GM12878 (cell line): Measurements from ENCODE around the gene TAB2. TPM values are rescaled to one million over a fixed set of nuclear protein-coding genes. Genes with fewer than 3 reads are reported as not detected.

Experiments
- ATAC-seq: fragments of 200-7000 bp; cut with Tn5 transposase; 3 replicates; pipeline ENCODE4 v1.9.1; 2020; ENCODE audit warnings: mild to moderate bottlenecking, moderate library complexity
- BruUV-seq: library from RNA; stranded (reverse); fragments of 400-500 nt; replicated peaks from 2 replicates; lab custom pipeline; 2021; lab: Mats Ljungman, UMichigan
- CTCF ChIA-PET: fragments of 300-600 bp; sonication (Branson Sonifier 250); formaldehyde crosslinking; extraction: SDS; loops from one replicate; lab custom pipeline; 2021; ENCODE audit warnings: inconsistent platforms; lab: Yijun Ruan, JAX
- POLR2A ChIA-PET: fragments of 350-600 bp; formaldehyde crosslinking; extraction: SDS; loops from one replicate; lab custom pipeline; 2021; ENCODE audit warnings: inconsistent platforms; lab: Charles Lee
- RAD21 ChIA-PET: fragments of 300-600 bp; sonication (Branson Sonifier 250); formaldehyde crosslinking; loops from one replicate; lab custom pipeline; 2023; ENCODE audit warnings: antibody characterized with exemption; ENCODE audit not compliant: unreplicated experiment; lab: Charles Lee
- SMC1A ChIA-PET: fragments of 300-600 bp; sonication (Branson Sonifier 250); formaldehyde crosslinking; loops from one replicate; lab custom pipeline; 2023; ENCODE audit not compliant: unreplicated experiment, uncharacterized antibody; lab: Charles Lee
- DNase-seq: peaks from one replicate; pipeline ENCODE4 v3.0.0-alpha.2; 2011; ENCODE audit warnings: low read depth, low spot score
- FAIRE-seq: peaks from 3 replicates; lab custom pipeline; 2011; peaks lifted over from hg19 to GRCh38; lab: Jason Lieb, UNC
- H2AFZ ChIP-seq: 2 replicates; pipeline ENCODE4 v1.6.0; 2011; ENCODE audit warnings: low read depth, low read length, control low read depth; ENCODE audit not compliant: control insufficient read depth
- H3K27ac ChIP-seq: 2 replicates; pipeline ENCODE4 v1.5.1; 2011; ENCODE audit warnings: control low read depth; ENCODE audit not compliant: control insufficient read depth, insufficient read depth
- H3K27me3 ChIP-seq, 2 experiments: replicated peaks in 1 of 2; 2 replicates each; pipeline versions ENCODE4 v1.6.0 to v1.6.1; 2011; ENCODE audit warnings: low read length in 1 of 2; ENCODE audit not compliant: control insufficient read depth in 2 of 2, insufficient read depth in 2 of 2
- H3K36me3 ChIP-seq, 2 experiments: 2 replicates each; pipeline ENCODE4 v1.5.1; 2011; ENCODE audit warnings: low read length in 1 of 2; ENCODE audit not compliant: control insufficient read depth in 2 of 2, insufficient read depth in 2 of 2
- H3K4me1 ChIP-seq: 2 replicates; pipeline ENCODE4 v1.6.1; 2011; ENCODE audit warnings: mild to moderate bottlenecking, low read length, moderate library complexity, mixed read lengths; ENCODE audit not compliant: control insufficient read depth, insufficient read depth
- H3K4me2 ChIP-seq: 2 replicates; pipeline ENCODE4 v1.6.0; 2011; ENCODE audit warnings: control low read depth; ENCODE audit not compliant: control insufficient read depth, insufficient read depth
- H3K4me3 ChIP-seq: fragments of 200-600 bp; sonication (generic); 2 replicates; pipeline ENCODE4 v1.5.1; 2016
- H3K79me2 ChIP-seq: 2 replicates; pipeline ENCODE4 v1.6.0; 2011; ENCODE audit warnings: low read length; ENCODE audit not compliant: control insufficient read depth, insufficient read depth
- H3K9ac ChIP-seq: 2 replicates; pipeline ENCODE4 v1.8.0; 2011; ENCODE audit warnings: low read length, control low read depth, mixed read lengths; ENCODE audit not compliant: control insufficient read depth, insufficient read depth
- H3K9me3 ChIP-seq: replicated peaks from 3 replicates; pipeline ENCODE4 v1.5.1; 2011; ENCODE audit warnings: mild to moderate bottlenecking, low read length; ENCODE audit not compliant: control insufficient read depth, insufficient read depth
- H4K20me1 ChIP-seq: 2 replicates; pipeline ENCODE4 v1.6.0; 2011; ENCODE audit not compliant: control insufficient read depth, insufficient read depth
- ATF3 ChIP-seq: IDR thresholded peaks from 2 replicates; pipeline ENCODE4 v1.6.1; 2011; ENCODE audit warnings: low read depth, mild to moderate bottlenecking, low read length, moderate library complexity, borderline replicate concordance; ENCODE audit errors: extremely low read depth
- E2F4 ChIP-seq: IDR thresholded peaks from 2 replicates; pipeline ENCODE4 v1.6.1; 2012; ENCODE audit warnings: low read depth, low read length, improper control_type of control experiment
- EED ChIP-seq: sonication (generic); IDR thresholded peaks from 2 replicates; pipeline ENCODE4 v1.6.1; 2016; ENCODE audit warnings: antibody characterized with exemption, low read depth
- EGR1 ChIP-seq, 2 experiments: IDR thresholded peaks; 1 replicate in 1 of 2; 2 replicates in 1 of 2; pipeline ENCODE4 v1.6.1; 2011 to 2012; ENCODE audit warnings: low read depth in 2 of 2, low read length in 2 of 2, borderline replicate concordance in 1 of 2, mild to moderate bottlenecking in 1 of 2, moderate library complexity in 1 of 2
- ETV6 ChIP-seq, 2 experiments: fragments of 450-650 bp in 1 of 2; IDR thresholded peaks in 1 of 2; conservative IDR thresholded peaks in 1 of 2; 2 replicates each; pipeline ENCODE4 v1.6.1; 2014; ENCODE audit warnings: antibody characterized with exemption in 1 of 2, borderline replicate concordance in 1 of 2, low read depth in 1 of 2, mild to moderate bottlenecking in 1 of 2, moderate library complexity in 1 of 2
- IKZF1 ChIP-seq: fragments of 450-650 bp; conservative IDR thresholded peaks from 2 replicates; pipeline ENCODE4 v1.6.1; 2017; ENCODE audit warnings: antibody characterized with exemption, mild to moderate bottlenecking
- NKRF ChIP-seq: fragments of 450-650 bp; conservative IDR thresholded peaks from 2 replicates; pipeline ENCODE4 v1.6.1; 2017; ENCODE audit warnings: mild to moderate bottlenecking, moderate library complexity
- NRF1 ChIP-seq: conservative IDR thresholded peaks from 2 replicates; pipeline ENCODE4 v1.6.1; 2011; ENCODE audit warnings: mild to moderate bottlenecking, low read depth, low read length, improper control_type of control experiment
- PAX8 ChIP-seq: fragments of 450-650 bp; IDR thresholded peaks from 2 replicates; pipeline ENCODE4 v1.6.1; 2017; ENCODE audit warnings: mild to moderate bottlenecking, moderate library complexity
- RELB ChIP-seq: fragments of 450-650 bp; IDR thresholded peaks from 2 replicates; pipeline ENCODE4 v1.6.1; 2017; ENCODE audit warnings: low read depth, mild to moderate bottlenecking, moderate library complexity
- WGBS: methylation state at CpG from one replicate; pipeline ENCODE4 v1.1.6; 2016; ENCODE audit warnings: low lambda C conversion rate; ENCODE audit not compliant: insufficient replicate concordance, insufficient coverage; ENCODE audit errors: missing lambda C conversion rate; 5-methylcytosine and 5-hydroxymethylcytosine counted together
- in situ Hi-C: fragments of 300-500 bp; cut with MboI; formaldehyde crosslinking; loops from 9 replicates; pipeline ENCODE4 v1.14.3; 2018; ENCODE audit warnings: mixed read lengths
- intact Hi-C: fragments of 100-400 bp; cut with micrococcal nuclease; formaldehyde crosslinking; loops from one replicate; pipeline ENCODE4 v1.14.2; 2022; ENCODE audit not compliant: unreplicated experiment
- polyA plus RNA-seq, 11 experiments: library from polyadenylated mRNA; depleted of rRNA in 4 of 11; unstranded in 6 of 11; stranded (reverse) in 5 of 11; fragments of >200 nt; fragmentation: Nextera tagmentation in 4 of 11; fragmentation: Illumina TruSeq in 1 of 11; extraction: Ambion mirVana in 4 of 11; extraction: Trizol in 1 of 11; gene quantifications; 1 replicate in 1 of 11; 2 replicates in 10 of 11; pipeline versions ENCODE4 v1.2.1 to v1.2.3, GENCODE V29; 2011 to 2016; ENCODE audit warnings: inconsistent platforms in 2 of 11, missing spikeins in 2 of 11, low read depth in 1 of 11
- total RNA-seq, 4 experiments: library from RNA; depleted of rRNA in 3 of 4; stranded (reverse); fragments of >200 nt in 3 of 4; fragmentation: Illumina TruSeq in 1 of 4; extraction: Trizol in 1 of 4; gene quantifications; 2 replicates each; pipeline versions ENCODE4 v1.2.1 to v1.2.3, GENCODE V29; 2013 to 2021

The TAB2 gene
- total and polyA plus RNA-seq, 10 of the 15 experiments (the other 5 are each of a cell fraction or from before 2014, with no cell fraction given): 8.9 to 66.3 (median 23.0) TPM

- SMC1A ChIA-PET: interaction anchor here (0.8 to 2.4 kb wide), 9 partner anchors 13 to 120 kb away, joined by 3 to 5 read pairs (median 4); no protein-coding TSS in a partner anchor
- Histone ChIP-seq H3K9me3 (no peaks in the 10 kb centered on the region), H3K4me1 (no peaks in the 10 kb centered on the region), H2AFZ (no peak overlapping the region)
- WGBS: 85% methylated on average over 1 of the region's 1 CpG
- intact Hi-C loops: no loop called here
- FAIRE-seq: no peak
- CTCF ChIA-PET: interaction anchor here (0.7 to 1.2 kb wide), 5 partner anchors 21 to 131 kb away, joined by 3 to 6 read pairs (median 4); no protein-coding TSS in a partner anchor
- TF ChIP-seq NKRF (no peak), IKZF1 (no peak), RELB (no peak), ATF3 (no peak), ETV6 (conservative IDR thresholded peaks at IDR 0.05 in 1 of 2, IDR thresholded peaks at IDR 0.05 in 1 of 2; ENCODE audit: borderline replicate concordance in 1 of 2, low read depth in 1 of 2) (no peak), E2F4 (no peak), EGR1 (IDR thresholded peaks at IDR 0.05; ENCODE audit: borderline replicate concordance in 1 of 2, low read depth in 2 of 2, low read length in 2 of 2) (no peak), NRF1 (no peak), EED (no peak), PAX8 (no peak)
- TF ChIP-seq, all 136 proteins: peak for 0
- Histone ChIP-seq H4K20me1 (no peaks in the 10 kb centered on the region), H3K79me2 (no peaks in the 10 kb centered on the region), H3K4me3 (no peak overlapping the region), H3K36me3 (no peaks in the 10 kb centered on the region), H3K27ac (no peak overlapping the region), H3K4me2 (no peak overlapping the region), H3K9ac (no peak overlapping the region), H3K27me3 (no peaks in the 10 kb centered on the region)
- in situ Hi-C loops: no loop called here
- ATAC-seq (no peak), DNase-seq (no peak)
- BruUV-seq: no TSS peak
- RAD21 ChIA-PET: no interaction called here
- POLR2A ChIA-PET: interaction anchor here (0.6 kb wide), 1 partner anchor 116 kb away, joined by 4 read pairs; no protein-coding TSS in a partner anchor
Observed at GRCh38 chr6:149300563-149300962, 16.9 kb upstream of the TAB2 start.
